ENCODE data around the gene NACC2.

The NACC2 gene

DNA sequence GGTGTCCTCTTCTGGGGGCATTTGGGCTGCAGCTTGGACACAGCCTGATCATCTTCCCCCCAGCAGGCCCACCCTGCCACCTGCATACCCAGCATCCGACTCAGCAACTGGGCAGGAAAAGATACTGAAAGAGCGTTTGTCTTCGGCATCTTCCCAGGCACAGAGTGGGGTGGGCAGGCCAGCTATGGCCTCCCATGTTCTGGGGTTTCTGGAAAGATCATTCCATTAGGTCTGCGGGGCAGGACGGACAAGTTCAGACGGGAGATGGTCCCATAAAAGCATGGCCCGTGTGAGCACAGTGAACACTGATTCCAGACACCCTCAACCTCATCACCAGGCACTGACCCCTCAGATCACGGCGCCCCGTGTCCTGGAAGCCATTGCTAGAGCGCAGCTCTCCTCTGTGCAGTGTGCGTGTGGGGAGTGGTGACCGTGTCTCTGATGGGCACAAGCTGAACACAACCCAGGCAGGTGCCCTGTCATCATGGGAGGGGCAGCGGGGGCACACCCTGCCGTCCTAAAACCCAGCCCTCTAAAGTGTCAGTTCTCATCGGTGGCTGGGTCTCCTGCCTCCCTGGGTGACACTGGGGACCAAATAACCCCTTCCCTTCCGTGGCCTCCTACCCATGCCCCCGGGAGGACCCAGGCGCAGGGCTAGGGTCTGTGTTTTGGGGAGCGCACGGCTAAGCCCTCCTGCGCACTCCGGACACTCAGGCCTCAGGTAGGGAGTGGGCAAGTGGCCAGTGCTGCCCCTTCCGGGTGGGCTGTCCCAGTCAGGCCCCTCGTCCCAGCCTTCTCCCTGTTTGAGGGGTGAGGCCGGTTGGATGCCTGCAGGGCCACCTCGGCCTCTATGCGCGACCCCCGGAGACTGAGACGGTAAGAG, 36.8 kb upstream of the NACC2 start:
- no peak for DNase-seq (ENCODE audit: low read depth in 3 of 3, low spot score in 1 of 3)

DNA sequence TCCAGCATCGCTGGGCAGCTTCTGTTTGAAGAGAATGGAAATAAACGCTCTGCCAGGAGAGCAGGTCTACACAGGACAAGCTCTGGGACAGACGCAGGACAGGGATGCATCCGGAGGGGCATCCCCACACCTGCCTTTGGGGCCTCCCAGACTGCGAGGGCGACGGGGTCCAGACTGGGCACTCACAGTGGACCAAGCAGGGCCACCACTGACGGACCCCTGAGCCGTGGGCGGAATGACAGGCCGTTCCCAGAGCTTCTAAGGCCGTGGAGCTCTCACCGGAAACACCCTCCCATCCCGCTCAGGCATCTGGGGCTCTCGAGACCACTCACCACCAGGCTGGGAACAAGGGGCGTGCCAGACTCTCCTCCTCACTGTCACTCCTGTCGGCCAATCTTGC, 34.1 kb upstream of the NACC2 start:
- DNase-seq (ENCODE audit: low read depth in 3 of 3, low spot score in 1 of 3), result no peak

DNA sequence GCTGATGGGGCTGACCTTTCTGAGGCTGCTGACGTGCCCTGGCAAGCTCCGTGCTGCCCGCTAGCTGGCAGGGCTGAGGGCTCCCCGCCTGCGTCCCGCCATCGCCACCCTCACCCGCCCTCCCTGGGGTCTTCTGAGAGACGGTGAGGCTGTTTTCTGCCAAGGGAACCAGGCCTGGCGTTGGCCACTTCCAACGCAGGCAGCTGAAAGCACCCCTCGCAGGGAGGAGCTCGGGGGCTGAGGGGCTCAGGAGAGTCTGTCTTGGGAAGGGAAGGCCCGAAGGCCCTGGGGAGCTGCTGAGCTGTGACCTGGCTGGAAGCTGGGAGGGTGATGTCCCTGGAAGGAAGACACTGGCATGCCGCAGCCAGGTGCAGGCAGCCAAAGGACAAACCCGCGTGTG, 33.3 kb upstream of the NACC2 start:
- DNase-seq (ENCODE audit: low read depth in 3 of 3, low spot score in 1 of 3), result no peak

DNA sequence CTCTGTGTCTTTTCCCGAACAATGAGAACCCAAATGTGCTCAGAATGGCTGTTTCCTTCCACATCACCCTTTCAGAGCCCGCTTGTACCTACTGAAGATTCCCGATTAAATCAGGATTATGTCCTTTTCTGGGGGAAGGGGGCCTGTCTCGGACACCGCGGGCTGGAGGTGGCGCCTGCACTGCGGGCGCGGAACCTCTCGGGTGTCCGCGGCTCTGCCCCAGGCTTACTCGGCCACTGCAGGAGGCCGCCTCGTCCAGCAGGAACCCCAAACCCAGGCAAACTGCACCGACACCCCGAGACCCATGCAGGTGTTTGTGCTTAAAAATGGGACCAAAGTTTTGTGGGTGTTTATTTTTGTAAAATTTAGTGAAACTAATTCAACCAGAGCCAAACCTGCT, 32.2 kb upstream of the NACC2 start:
- DNase-seq (ENCODE audit: low read depth in 3 of 3, low spot score in 1 of 3), result no peak

DNA sequence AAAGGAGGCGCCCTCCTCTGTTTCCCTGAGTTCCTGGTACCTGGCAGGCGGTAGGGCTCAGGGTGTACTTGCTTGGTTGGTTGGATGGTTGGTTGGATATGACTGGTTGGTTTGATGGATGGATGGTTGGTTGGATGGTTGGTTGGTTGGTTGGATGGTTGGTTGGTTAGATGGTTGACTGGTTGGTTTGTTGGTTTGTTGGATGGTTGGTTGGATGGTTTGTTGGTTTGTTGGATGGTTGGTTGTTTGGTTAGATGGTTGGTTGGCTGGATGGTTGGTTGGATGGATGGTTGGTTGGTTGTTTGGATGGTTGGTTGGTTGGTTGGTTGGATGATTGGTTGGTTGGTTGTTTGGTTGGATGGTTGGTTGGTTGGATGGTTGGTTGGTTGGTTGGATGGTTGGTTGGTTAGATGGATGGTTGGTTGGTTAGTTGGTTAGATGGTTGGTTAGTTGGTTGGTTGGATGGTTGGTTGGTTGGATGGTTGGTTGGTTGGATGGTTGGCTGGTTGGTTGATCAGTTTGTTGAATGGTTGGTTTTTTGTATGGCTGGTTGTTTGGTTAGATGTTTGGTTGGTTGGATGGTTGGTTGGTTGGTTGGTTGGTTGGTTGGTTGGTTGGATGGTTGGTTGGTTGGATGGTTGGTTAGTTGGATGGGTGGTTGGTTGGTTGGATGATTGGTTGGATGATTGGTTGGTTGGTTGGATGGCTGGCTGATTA, 30.0 kb upstream of the NACC2 start:
- DNase-seq (ENCODE audit: low read depth in 3 of 3, low spot score in 1 of 3), result no peak

DNA sequence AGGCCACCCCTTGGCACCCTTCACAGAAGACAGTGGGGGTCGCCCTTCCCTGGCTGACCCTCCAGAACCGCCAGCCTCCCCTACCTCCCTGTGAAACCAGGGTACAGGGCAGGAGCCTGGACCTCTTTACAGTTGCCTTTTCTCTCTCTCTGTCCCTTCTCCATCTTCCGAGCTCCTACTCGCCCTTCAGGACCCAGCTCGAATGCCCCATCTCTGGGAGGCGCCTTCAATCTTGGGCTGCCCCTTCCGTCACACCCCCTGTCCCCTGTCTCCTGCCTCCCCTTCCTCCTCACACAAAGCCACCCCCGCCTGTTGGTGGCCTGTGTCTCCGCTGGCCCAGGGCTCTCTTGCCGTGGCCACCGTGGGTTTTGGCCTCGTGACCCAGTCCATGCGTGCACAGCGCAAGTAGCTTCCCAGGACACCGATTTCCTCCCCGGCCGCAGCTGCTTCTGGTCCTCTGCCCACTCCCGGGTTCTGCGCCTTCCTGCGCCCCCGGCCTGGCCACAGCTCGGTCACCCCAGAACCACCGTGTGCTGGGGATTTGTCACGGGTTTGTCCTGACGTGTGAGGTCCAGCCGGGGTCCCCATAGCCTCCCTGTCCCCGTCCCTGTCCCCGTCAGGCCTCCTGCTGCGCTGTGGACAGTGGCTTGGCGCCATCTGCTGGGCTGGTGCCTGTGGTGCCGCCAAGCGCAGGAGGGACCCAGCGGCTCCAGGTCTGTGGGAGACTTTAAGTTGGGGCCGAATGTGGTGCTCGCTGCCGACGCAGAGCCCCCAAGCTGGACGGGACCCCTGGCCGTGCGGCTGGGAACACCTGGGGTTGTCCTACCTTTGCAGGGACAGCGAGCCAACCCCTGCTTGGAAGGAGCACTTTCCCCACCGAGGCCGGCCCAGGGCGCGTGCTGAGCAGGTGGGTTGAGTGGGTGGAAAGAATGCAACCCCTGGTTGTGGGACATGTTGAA, 27.6 kb upstream of the NACC2 start:
- DNase-seq (ENCODE audit: low read depth in 3 of 3, low spot score in 1 of 3), result peak; percentile 56 to 78 (median 63)

DNA sequence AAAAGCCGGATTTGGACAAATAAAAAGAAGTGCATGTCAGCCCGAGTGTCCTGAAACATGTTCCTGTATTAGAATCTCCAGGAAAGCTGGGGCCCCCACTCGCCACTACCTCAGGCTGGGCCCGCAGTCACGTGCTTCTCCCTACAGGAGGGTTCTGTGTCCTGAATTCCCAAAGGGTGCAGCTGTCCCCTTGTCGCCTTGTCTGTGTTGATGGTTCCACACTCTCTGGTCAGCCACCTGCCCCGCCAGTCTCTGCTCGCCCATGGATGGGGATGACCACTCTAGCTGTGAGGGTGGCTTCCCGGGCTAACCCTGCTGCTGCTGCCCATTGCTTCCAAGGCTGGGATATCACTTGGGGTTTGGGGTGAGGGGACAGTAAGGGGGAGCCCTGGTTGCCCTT, 26.7 kb upstream of the NACC2 start:
- DNase-seq (ENCODE audit: low read depth in 3 of 3, low spot score in 1 of 3), result no peak

DNA sequence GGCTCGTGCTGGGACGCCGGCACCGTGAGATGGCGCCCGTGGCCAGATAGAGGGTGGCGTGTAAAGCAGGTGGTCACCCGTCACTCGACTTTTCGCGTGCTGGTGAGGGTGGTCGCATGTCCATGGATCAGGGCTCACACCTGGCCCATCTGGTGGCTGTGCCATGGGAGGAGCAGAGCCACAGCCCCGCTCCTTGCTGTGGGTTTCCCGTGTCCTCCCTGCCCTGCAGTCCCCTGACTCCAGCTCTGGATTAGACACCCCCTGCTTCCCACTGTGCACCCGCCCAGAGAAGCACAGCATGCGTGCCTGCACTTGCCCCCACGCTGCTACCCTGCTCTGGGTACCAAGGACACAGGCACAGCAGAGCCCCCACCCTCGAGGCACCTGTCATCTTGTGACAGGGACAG, 25.4 kb upstream of the NACC2 start:
- no peak for DNase-seq (ENCODE audit: low read depth in 3 of 3, low spot score in 1 of 3)

DNA sequence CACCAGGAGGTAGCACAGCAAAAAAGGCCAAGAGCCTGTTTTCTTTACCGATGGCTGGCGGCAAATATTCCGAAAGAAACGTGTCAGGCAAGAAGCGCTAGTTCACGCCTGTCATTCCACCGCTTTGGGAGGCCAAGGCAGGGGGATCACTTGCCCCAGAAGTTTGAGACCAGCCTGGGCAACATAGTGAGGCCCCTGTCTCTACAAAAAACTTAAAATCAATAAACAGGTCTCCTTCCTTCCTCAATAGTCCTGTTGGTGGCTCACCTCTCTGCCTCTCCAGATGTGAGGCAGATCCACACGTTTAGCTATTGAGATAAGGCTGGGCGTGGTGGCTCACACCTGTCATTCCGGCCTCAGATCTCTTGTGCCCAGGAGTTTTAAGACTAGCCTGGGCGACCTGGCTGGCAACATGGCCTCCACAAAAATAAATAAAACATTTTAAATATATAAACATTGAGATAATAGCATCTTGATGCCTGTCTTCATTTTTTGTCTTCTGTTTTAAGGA, 24.8 kb upstream of the NACC2 start:
- DNase-seq (ENCODE audit: low read depth in 3 of 3, low spot score in 1 of 3), result no peak

DNA sequence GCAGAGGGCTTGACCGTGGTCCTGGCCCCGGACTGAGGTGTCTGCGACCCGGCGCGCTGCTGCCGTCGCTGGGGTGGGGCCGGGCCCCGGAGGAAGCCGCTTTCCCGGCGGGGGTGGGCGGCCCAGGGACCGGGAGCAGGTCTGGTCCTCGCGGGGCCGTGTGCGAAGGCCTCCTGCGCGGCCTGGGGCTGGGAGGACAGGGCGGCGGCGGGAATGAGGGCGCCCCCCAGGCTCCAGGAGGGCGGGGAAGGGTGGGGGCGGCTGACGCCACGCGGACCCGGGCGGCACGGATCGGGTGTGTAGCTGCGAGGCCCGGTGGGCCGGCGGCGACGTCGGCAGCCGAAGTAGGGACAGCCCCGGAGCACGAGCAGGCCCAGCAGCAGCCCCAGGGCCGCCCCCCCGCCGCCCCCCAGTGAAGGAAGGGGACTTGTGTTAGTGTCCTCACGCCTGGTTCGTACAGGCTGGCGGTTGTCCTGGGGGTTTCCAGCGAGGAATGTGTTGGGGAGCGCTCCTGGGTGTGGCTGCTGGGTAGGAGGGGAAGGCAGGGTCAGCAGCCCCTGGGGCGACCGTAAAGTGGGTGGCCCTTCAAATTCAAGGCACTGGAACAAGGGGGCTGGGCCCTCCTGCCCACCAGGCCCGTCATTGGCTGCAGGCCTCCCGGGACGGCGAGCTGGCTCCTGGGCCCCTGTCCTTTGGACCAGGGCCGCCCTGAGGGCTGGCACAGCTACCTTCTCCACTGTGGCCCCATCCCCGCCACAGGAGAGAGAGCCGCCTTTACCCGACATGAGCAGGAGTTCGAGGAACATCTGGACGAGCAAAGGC, 24.2 kb upstream of the NACC2 start:
- DNase-seq (ENCODE audit: low read depth in 3 of 3, low spot score in 1 of 3), result no peak

DNA sequence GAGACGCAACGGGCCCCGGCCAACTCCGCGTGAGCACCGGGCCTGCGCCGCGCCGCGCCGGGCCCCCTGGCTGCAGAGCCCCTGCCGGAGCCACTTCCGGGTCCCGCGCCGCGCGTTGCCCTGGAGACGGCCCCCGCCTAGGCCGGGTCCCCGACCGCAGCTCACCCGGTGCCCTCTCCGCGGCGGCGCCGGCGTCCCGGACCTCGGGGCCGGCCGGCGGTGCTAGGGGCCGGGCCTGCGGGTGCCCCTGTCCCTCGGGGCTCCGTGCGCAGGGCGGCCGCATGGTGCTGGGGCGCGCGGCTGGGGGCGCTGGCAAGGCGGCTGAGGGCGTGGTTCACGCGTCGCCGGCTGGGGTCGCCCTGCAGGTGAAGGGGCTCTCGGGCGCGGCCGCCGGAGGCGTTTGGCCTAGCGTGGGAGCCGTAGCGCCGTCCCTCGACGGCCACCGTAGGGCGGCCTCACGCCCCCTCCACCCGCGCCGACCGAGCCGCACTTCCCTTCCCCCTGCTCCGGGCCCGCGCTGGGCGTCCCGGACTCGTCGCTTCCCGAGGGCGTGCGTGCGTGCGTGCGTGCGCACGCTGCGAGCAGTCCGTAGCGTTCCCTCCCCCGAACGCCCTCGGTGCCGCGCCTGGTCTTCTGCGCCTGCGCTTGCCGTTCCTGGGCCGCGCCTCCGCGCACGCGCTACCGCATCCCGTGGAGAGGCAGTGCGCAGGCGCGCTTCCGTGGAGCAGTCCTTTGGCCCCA, 23.4 kb upstream of the NACC2 start, which contains the start of gene TMEM250:
Gene TMEM250, minus strand, starts transcription at position 556 of the 741 bp plus-strand sequence. CDS start 1,975 bp downstream, outside the sequence.
- peak; percentile 91 to 95 (median 93) for DNase-seq (ENCODE audit: low read depth in 3 of 3, low spot score in 1 of 3)

DNA sequence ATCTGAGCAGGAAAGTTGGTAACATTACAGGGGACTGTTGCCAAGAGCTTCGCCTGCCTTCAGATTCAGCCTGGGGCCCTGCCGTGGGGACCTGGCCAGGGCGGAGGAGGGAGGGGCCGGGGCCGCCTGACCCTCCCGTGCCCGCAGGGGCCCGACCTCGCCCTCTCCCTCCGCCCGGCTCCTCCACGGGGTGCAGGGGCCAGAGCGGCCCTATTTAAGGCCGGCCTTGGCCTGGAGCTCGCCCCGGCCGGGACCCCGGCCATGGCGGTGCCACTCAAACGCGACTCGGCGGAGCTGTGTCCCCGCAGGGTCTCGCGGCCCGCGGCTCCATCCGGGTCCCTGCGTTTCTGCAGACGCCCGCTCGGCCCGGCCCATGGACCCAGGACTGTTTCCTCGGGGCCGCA, 22.8 kb upstream of the NACC2 start:
- DNase-seq (ENCODE audit: low read depth in 3 of 3, low spot score in 1 of 3), result no peak

DNA sequence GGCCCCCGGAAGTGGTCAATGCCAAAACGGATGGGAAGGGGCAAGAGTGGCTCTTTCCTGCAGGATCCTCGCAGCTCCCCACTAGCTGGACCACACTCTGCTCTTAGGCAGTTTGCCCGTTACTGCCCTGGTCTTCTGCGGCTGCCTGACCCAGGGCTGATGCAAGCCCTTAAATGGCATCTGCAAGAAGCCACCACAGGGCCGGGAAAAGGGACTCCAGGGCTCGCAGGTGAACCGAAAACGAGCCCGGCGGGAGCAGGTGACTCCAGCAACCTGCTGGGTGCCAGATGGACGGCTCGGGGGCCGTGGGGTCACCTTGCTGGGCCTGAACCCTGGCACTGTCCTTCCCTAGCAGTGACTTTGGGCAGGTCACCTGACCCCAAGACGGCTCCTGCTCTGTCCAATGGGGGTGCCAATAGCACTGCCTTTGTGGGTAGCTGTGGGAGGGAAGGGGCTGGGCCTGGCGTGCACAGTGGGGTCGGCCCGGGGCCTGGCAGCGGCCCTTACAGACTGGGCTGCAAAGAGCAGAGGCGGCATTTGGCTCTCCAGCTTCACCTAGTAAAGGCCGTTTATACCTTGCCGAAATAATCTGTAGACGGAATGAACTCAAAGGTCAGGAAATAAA, 22.3 kb upstream of the NACC2 start:
- DNase-seq (ENCODE audit: low read depth in 3 of 3, low spot score in 1 of 3), result no peak

DNA sequence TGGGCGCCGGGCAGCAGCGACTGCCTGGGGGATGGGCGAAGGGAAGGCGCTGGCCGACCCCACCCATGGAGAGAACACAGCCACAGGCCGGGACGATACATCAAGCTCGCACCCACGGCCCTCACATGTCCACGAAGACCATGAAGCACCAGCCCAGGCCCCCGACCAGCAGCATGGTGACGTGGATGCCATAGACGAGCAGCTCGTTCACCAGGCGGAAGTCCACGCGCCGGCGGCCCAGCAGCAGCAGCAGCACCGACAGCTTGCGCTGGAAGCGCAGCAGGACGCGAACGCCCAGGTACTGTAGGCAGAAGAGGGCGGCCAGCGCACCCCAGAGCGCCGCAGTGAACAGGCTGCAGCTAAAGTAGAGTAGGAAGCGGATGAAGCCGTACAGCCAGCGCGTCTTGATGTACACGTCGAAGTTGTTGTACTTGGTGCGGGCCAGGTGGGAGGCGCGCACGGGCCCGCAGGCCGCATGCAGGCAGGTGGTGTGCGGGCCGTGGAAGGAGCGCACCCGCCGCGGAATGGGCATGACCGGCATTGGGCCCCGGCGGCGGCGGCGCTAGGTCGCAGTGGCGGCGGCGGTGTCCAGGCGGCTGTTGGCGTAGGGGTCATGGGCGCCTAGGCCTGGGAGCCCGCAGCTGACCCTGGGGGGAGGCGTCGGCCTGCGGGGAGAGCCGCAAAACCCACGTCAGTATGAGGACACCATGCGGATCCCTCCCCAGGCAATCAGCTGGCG, 21.4 kb upstream of the NACC2 start:
- no peak for DNase-seq (ENCODE audit: low read depth in 3 of 3, low spot score in 1 of 3)

DNA sequence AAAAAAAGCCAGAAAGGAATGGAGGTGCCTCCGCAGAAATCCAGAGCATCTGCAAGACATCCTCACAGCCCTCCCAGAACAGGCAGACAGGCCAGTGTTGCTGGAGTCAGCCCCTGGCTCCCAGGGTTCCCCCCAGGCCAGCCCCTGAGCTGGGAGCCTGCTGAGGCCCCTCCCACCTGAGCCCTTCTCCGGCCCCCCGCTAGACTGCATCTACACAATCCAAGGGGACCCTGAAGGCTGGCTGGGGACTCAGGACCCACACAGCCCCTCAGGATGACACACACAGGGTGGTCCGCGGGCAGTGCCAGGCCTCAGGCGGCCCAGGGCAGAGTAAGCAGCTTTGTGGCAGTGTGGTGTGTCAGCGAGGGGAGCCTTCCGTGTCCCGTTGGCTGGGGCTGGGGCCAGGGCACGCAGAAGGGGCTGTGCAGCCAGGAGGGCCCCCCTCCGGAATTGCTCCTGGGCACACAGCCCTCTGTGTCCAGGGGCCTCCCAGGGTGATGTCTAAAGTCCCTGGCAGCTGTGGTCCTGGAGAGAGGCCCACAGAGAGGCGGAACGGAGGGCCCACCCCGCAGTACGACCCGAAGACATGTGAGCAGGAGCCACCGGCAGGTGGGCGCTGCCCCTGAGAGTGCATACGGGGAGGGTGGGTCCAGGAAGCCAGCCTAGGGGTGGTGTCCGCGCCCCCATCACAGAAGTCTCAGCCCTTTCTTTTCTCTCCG, 20.7 kb upstream of the NACC2 start:
- no peak for DNase-seq (ENCODE audit: low read depth in 3 of 3, low spot score in 1 of 3)

DNA sequence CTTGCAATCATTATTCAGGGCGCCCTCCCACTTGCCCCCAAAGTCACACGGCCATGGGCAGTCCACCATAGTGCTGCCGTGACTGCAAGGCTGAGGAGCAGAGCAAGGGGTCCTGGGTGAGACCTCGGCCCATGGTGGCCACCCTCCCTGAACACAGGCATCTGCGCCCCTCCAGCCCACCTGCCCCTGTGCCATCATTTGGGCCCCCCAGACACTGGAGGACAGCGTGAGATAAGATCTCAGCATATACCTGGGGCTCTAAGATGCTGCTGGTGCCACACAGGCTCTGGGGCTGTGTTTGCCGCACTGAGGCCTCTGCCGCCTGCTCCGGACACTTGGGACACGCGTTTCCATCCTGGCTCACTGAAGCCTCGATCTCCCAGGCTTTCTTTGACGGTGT, 20.1 kb upstream of the NACC2 start:
- DNase-seq (ENCODE audit: low read depth in 3 of 3, low spot score in 1 of 3), result no peak

DNA sequence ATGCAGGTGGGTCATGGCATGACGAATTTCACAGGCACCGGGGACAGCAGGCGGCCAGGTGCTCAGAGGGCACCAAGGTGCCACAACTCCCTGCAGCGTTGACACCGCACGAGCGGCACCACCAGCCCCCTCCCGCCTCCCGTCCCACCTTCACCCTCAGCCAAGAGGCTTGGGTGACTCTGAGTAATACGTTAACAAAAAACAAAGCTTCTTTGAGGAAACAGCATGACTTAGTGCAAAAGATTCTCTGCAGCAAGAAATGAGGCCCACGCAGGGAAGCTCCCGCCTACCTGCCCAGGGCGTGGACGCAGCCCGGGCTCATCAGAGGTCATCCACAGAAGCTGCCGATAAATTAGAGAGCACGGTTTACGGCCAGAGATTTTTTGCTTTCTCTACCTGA, 19.5 kb upstream of the NACC2 start:
- no peak for DNase-seq (ENCODE audit: low read depth in 3 of 3, low spot score in 1 of 3)

DNA sequence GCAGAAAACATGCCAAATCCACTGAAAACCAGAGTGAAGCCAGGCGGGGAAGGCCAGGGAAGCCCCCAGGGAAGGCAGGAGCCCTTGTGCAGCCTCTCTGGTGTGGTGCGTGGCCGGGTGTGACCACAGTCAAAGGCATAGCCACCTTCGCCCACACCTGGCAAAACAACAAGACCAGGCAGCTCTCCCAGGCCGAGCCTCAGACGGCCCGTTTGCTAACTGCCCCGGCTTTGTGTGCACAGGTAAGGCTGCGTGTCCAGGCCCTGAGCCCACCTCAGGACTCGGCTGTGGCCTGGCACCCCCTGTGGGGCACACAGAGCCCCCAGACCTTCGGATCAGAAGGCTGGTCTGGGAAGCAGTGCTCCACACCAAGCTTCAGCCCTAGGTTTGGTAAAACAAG, 17.5 kb upstream of the NACC2 start:
- no peak for DNase-seq (ENCODE audit: low read depth in 3 of 3, low spot score in 1 of 3)

Measured in stimulated activated CD4-positive, alpha-beta T cell treated with anti-CD3 and anti-CD28 coated beads, TNF-alpha, amount 100 ng/mL, for 1 hour (primary cell).